Measurements from ENCODE around the gene KDM4C.

The KDM4C gene

GRCh38 chr9:7067169-7067568, 309.4 kb downstream of the KDM4C start:
- no peak for DNase-seq

DNA sequence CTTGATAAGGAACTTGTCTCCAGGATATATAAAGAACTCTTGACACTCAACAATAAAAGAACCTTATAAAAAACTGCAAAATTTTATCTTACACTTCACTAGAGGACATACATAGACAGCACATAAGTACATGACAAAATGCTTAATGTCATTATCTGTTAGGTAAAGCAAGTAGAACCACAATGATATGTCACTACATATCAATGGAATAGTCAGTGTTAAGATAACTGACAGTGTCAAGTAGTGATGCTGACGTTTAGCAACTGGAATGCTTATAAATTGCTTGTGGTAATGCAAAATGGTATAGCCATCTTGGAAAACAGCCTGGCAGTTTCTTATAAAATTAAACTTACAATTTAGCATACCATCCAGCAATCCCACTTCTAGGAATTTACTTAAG, 314.1 kb downstream of the KDM4C start:
- no peak for DNase-seq

- no peak for DNase-seq
These were observed 315.9 kb downstream of the KDM4C start for GRCh38 chr9:7073706-7074105.

GRCh38 chr9:7075154-7075553, 317.4 kb downstream of the KDM4C start:
- DNase-seq = no peak

GRCh38 chr9:7079051-7079450, 321.3 kb downstream of the KDM4C start:
- DNase-seq = no peak

DNA sequence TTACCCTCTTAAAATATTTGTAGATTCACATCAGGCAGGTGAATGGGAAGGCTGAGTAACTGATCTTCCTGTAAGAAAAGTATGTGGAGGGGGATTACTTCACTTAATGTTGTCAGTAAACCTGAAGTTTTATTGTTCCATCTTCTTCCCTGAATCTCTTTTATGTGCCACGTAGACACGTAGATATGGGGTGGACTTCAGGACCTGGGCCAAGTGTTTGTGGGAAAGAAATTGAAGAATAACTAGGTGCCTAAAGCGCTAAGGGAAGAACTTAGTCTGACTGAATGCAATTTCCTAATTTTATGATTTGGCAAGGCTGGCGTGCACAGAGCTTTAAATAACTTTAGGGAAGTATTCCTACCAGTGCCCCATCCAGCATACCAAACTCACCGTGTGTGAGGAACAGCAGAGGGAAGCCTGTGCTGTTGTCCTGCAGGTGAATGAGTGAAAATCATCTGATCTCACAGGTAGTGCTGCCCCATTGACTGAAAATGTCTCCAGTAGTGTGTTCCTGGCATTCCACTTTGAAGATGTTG, 323.4 kb downstream of the KDM4C start:
- no peak for DNase-seq

DNA sequence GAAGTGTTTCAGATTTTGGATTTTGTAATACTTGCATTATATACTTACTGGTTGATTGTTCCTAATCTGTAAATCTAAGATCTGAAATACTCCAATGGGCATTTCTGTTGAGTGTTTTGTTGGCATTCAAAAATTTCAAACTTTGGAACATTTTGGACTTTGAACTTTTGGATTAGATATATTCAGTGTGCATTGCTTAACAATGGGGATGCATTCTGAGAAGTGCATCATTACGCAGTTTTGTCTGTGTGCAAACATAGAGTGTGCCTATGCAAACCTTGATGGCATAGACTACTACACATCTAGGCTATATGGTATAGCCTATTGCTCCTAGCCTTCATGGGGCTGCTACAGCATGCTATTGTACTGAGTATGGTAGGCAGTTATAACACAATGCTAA, 325.4 kb downstream of the KDM4C start:
- no peak for DNase-seq

- no peak for DNase-seq
These were observed 327.6 kb downstream of the KDM4C start for GRCh38 chr9:7085357-7085756.

GRCh38 chr9:7086389-7086788, 328.6 kb downstream of the KDM4C start:
- DNase-seq = no peak

GRCh38 chr9:7088611-7089010, 330.8 kb downstream of the KDM4C start:
- no peak for DNase-seq

- DNase-seq = no peak
These were observed 331.8 kb downstream of the KDM4C start for GRCh38 chr9:7089406-7090193.

GRCh38 chr9:7093040-7093439, 335.3 kb downstream of the KDM4C start:
- DNase-seq = no peak

DNA sequence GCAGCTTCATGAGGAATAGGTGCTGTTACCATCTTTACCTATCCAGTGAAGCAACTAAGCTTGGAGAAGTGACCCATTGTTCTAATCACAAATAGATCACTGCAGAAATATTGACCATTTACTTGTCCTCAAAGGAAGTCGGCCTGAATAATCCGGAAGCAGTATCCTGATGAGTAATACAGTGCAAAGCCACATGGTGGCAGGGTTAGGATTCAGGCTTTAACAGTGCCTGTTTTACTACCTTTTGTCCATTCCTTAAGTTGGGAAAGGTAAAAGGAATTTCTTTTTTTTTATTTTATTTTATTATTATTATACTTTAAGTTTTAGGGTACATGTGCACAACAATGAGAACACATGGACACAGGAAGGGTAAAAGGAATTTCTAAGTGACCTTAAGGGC, 336.3 kb downstream of the KDM4C start:
- DNase-seq = peak; percentile 44

GRCh38 chr9:7094576-7094975, 336.8 kb downstream of the KDM4C start:
- no peak for DNase-seq

GRCh38 chr9:7095058-7095457, 337.3 kb downstream of the KDM4C start:
- DNase-seq = no peak

DNA sequence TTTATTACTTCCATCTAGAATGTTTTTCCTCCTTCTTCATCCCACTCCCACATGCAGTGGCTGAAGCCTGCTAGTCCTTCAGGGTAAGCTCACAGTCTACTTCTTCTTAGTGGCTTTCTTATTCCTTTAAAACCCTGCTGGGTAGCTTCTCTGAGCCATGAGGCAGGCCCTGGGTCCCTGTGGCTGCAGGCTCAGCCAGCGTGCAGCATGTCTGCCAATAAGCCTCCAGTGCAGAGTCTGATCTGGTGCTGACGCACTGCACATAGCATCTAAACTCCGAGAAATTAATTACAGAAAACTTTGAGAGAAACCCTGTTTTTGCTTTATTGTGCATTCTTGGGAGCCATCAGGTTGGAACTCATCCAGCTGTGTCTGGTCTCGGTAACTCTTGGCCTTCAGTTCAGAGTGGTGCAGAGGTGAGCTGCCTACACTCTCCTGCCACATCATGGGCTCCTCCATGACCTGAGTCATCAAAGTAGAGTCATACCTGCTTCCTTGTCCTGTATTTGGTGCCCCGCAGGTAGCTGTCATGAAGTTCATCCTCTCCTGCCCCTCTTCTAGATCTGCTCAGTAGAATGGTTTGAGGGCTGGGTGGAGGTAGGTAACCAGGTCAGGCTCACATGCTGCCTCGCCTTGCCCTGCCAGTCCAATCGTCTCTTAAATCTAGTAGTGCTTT, 339.4 kb downstream of the KDM4C start:
- DNase-seq = no peak

GRCh38 chr9:7097785-7098752, 340.3 kb downstream of the KDM4C start:
- no peak for DNase-seq

- no peak for DNase-seq
These were observed 345.6 kb downstream of the KDM4C start for GRCh38 chr9:7103367-7103766.

DNA sequence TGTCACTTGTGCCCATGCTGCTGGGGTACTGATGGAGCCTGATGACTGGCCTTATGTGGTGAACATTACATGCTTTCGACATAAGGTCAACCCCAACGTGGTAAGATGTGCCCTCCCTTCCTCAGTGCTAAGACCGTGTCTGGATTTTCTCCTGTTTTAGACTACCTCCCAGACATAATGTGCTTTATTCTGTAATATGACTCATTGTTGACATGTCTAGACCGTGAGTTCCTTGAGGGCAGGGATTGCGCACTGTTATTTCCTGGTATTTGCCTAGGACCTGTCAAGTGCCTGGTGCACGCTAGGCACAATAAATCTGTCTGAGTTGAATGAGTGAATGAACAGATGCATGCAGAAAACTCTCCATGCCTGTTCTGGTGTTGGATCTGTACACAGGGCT, 346.0 kb downstream of the KDM4C start:
- no peak for DNase-seq

- no peak for DNase-seq
These were observed 346.9 kb downstream of the KDM4C start for GRCh38 chr9:7104625-7105024.

DNA sequence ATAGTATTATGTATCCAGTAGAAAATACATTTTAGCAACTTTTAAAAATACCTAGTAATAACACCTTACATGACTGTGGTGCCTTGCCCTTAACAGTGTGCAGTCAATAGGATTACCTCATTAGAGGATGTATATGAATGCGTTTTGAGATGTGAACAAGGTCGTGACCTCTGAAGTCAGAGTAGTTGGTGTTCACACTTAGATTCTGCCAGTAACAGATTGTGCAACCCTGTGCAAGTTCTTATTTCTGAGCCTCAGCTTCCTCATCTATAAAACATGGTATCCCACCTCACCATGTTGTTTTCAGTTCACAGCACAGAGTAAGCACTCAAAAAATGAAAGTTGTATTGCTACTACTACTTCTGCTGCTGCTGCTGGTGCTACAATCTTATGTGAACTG, 347.3 kb downstream of the KDM4C start:
- no peak for DNase-seq

GRCh38 chr9:7108936-7109335, 351.2 kb downstream of the KDM4C start:
- DNase-seq = no peak

DNA sequence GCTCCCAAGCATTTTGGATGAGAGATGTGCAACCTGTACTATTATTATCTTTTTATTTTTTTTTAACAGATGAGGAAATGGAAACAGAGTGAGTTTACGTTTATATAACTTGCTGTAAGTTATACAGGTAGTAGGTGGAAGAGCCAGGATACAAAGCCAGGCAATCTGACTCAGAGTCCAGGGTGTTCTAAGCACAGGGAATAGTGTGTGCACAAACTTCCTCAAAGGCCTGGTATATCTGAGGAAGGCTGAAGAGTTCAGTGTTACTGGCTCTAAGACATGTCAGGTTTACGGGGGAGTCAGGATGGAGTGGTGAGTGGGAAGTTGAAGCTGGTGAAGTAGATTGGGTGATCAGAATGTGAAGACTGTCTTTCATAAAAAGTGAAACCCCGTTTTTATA, 353.6 kb downstream of the KDM4C start:
- DNase-seq = no peak

All from NCI-H1092 treated with DMSO at 0.1 percent for 48 hours (cell line).